Neural cell (in vitro differentiated cells): Measurements from ENCODE around the gene MRPL12. TPM values are rescaled to one million over a fixed set of nuclear protein-coding genes. Genes with fewer than 3 reads are reported as not detected.

Experiments used
- H2AFZ ChIP-seq: fragments of 200-600, 300-800 bp; sonication (generic), shearing (Covaris generic); 2 replicates; pipeline ENCODE4 v1.6.0; 2014; ENCODE audit warnings: low read depth, mild to moderate bottlenecking, antibody characterized with exemption, low read length, moderate library complexity
- H3F3A ChIP-seq: fragments of 200-600 bp; shearing (Covaris generic); 2 replicates; pipeline ENCODE4 v1.6.1; 2016; ENCODE audit warnings: mild to moderate bottlenecking, moderate library complexity, mixed read lengths, antibody characterized with exemption, low read length; ENCODE audit not compliant: insufficient read depth, poor library complexity, severe bottlenecking
- H3K27ac ChIP-seq: fragments of 200-600, 300-800 bp; sonication (generic), shearing (Covaris generic); 2 replicates; pipeline ENCODE4 v1.5.1; 2014; ENCODE audit warnings: mild to moderate bottlenecking, low read length, moderate library complexity
- H3K27me3 ChIP-seq: fragments of 300-800, 200-600 bp; sonication (generic), shearing (Covaris generic); 2 replicates; pipeline ENCODE4 v1.6.0; 2014; ENCODE audit warnings: mild to moderate bottlenecking, low read depth, low read length, moderate library complexity; ENCODE audit not compliant: insufficient read depth
- H3K36me3 ChIP-seq: fragments of 300-800, 200-600 bp; sonication (generic), shearing (Covaris generic); 2 replicates; pipeline ENCODE4 v1.5.1; 2014; ENCODE audit warnings: mild to moderate bottlenecking, antibody characterized with exemption, low read length, moderate library complexity; ENCODE audit not compliant: insufficient read depth
- H3K4me2 ChIP-seq: fragments of 300-800, 200-600 bp; sonication (generic), shearing (Covaris generic); 2 replicates; pipeline ENCODE4 v1.6.0; 2014; ENCODE audit warnings: mild to moderate bottlenecking, low read length
- H3K4me3 ChIP-seq: fragments of 300-800, 200-600 bp; sonication (generic), shearing (Covaris generic); 2 replicates; pipeline ENCODE4 v1.5.1; 2014; ENCODE audit warnings: mild to moderate bottlenecking, low read length, moderate library complexity
- H3K79me2 ChIP-seq: fragments of 200-600 bp; shearing (Covaris generic); replicated peaks from 2 replicates; pipeline ENCODE4 v1.6.0; 2014; ENCODE audit warnings: mild to moderate bottlenecking, low read length, moderate library complexity; ENCODE audit not compliant: insufficient read depth
- H3K9ac ChIP-seq: fragments of 300-800, 200-600 bp; sonication (generic), shearing (Covaris generic); 2 replicates; pipeline ENCODE4 v1.6.1; 2016; ENCODE audit warnings: mild to moderate bottlenecking, low read length, mixed read lengths
- H3K9me2 ChIP-seq: fragments of 200-600 bp; shearing (Covaris generic); 2 replicates; pipeline ENCODE4 v1.6.1; 2016; ENCODE audit warnings: mild to moderate bottlenecking, low read length, mixed read lengths; ENCODE audit not compliant: insufficient read depth
- H3K9me3 ChIP-seq: fragments of 200-600, 300-800 bp; sonication (generic), shearing (Covaris generic); 2 replicates; pipeline ENCODE4 v1.6.1; 2016; ENCODE audit warnings: mild to moderate bottlenecking, mixed run types, low read length, moderate library complexity, mixed read lengths
- H4K20me1 ChIP-seq: fragments of 200-600 bp; shearing (Covaris generic); 2 replicates; pipeline ENCODE4 v1.6.1; 2016; ENCODE audit warnings: mild to moderate bottlenecking, mixed run types; ENCODE audit not compliant: insufficient read depth
- EP300 ChIP-seq: fragments of 450-650 bp; conservative IDR thresholded peaks from 2 replicates; pipeline ENCODE4 v1.6.1; 2014; ENCODE audit warnings: antibody characterized with exemption, mild to moderate bottlenecking, moderate library complexity; ENCODE audit not compliant: poor library complexity, severe bottlenecking
- EZH2 ChIP-seq: fragments of 200-600, 300-800 bp; shearing (Covaris generic), sonication (generic); IDR thresholded peaks from 2 replicates; pipeline ENCODE4 v1.6.1; 2014; ENCODE audit warnings: antibody characterized with exemption, low read length, borderline replicate concordance, mild to moderate bottlenecking; ENCODE audit not compliant: insufficient read depth, poor library complexity, severe bottlenecking
- MXI1 ChIP-seq: fragments of 450-650 bp; conservative IDR thresholded peaks from 2 replicates; pipeline ENCODE4 v1.6.1; 2014; ENCODE audit warnings: antibody characterized with exemption, mild to moderate bottlenecking; ENCODE audit not compliant: poor library complexity, severe bottlenecking
- POLR2AphosphoS5 ChIP-seq: IDR thresholded peaks from 2 replicates; pipeline ENCODE4 v1.6.1; 2012
- RAD21 ChIP-seq: fragments of 450-650 bp; conservative IDR thresholded peaks from 2 replicates; pipeline ENCODE4 v1.6.1; 2014; ENCODE audit warnings: antibody characterized with exemption, mild to moderate bottlenecking, moderate library complexity
- SMC3 ChIP-seq: fragments of 450-650 bp; conservative IDR thresholded peaks from 2 replicates; pipeline ENCODE4 v1.6.1; 2014; ENCODE audit warnings: antibody characterized with exemption, mild to moderate bottlenecking, moderate library complexity; ENCODE audit not compliant: poor library complexity
- TAF1 ChIP-seq: IDR thresholded peaks from 2 replicates; pipeline ENCODE4 v1.6.1; 2012; ENCODE audit warnings: low read depth
- polyA plus RNA-seq: library from polyadenylated mRNA; depleted of rRNA; stranded (reverse); fragments of >200 nt; gene quantifications from 2 replicates; pipeline ENCODE4 v1.2.3, GENCODE V29; 2014
- TF ChIP-seq, protein P1 (sequence below): IDR thresholded peaks from 2 replicates; pipeline ENCODE4 v1.6.1; 2012; ENCODE audit warnings: borderline replicate concordance
- TF ChIP-seq, protein P2 (sequence below): fragments of 450-650 bp; IDR thresholded peaks from 2 replicates; pipeline ENCODE4 v1.5.1; 2014; ENCODE audit warnings: antibody characterized with exemption, mild to moderate bottlenecking, moderate library complexity; ENCODE audit not compliant: poor library complexity, severe bottlenecking

MRPL12 gene
- polyA plus RNA-seq, 1 donor from 2014 or later: 10.4 TPM

DNA sequence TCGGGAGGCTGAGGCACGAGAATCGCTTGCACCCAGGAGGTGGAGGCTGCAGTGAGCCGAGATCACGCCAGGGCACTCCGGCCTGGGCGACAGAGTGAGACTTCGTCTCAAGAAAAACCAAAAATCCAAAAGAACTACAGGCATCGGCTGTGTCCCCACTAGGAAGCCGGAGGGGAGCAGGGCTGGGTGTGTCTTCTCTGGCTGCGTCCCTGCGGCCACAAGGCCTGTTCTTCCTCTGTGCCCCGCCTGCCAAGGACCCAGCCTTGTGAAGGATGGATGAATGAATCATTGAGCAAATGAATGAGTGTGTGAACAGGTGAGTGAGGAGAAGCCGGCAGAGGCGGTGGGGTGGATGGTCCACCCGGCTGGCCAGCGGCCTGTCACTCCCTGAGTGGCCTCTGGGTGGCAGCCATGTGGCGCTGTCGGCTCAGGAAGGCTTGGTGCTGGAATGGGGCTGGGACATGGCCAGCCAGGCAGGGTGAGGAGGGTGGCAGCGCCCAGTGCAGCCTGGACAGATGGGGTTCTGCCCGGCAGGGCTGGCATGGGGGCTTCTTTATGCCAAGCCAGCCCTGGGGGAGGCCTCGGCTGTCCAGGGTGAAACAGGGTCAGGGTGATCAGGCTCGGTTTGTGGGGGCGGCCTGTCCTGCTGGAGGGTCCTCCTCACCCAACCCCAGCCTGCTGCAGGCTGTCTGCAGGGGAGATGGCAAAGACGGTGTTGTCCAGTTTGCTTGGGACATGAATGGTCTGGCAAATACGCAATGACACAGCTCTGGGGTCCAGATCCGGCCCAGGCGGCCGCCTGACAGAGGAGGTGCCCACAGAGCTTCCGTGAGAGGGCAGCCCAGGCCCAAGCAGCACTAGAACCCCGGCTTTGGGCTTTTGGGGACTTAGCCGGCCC is 30.6 kb downstream of the MRPL12 start:
- no peaks in the 10 kb centered on the region for H3F3A ChIP-seq
- H3K9me2 ChIP-seq: no peaks in the 10 kb centered on the region
- H3K9ac ChIP-seq: peak overlapping the region; percentile 7
- H3K27ac ChIP-seq: no peak overlapping the region
- H2AFZ ChIP-seq: no peak overlapping the region
- TF ChIP-seq POLR2AphosphoS5: no peak
- TF ChIP-seq SMC3: peak; percentile 80
- TF ChIP-seq, protein P1, sequence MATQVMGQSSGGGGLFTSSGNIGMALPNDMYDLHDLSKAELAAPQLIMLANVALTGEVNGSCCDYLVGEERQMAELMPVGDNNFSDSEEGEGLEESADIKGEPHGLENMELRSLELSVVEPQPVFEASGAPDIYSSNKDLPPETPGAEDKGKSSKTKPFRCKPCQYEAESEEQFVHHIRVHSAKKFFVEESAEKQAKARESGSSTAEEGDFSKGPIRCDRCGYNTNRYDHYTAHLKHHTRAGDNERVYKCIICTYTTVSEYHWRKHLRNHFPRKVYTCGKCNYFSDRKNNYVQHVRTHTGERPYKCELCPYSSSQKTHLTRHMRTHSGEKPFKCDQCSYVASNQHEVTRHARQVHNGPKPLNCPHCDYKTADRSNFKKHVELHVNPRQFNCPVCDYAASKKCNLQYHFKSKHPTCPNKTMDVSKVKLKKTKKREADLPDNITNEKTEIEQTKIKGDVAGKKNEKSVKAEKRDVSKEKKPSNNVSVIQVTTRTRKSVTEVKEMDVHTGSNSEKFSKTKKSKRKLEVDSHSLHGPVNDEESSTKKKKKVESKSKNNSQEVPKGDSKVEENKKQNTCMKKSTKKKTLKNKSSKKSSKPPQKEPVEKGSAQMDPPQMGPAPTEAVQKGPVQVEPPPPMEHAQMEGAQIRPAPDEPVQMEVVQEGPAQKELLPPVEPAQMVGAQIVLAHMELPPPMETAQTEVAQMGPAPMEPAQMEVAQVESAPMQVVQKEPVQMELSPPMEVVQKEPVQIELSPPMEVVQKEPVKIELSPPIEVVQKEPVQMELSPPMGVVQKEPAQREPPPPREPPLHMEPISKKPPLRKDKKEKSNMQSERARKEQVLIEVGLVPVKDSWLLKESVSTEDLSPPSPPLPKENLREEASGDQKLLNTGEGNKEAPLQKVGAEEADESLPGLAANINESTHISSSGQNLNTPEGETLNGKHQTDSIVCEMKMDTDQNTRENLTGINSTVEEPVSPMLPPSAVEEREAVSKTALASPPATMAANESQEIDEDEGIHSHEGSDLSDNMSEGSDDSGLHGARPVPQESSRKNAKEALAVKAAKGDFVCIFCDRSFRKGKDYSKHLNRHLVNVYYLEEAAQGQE: no peak
- TF ChIP-seq, protein P2, sequence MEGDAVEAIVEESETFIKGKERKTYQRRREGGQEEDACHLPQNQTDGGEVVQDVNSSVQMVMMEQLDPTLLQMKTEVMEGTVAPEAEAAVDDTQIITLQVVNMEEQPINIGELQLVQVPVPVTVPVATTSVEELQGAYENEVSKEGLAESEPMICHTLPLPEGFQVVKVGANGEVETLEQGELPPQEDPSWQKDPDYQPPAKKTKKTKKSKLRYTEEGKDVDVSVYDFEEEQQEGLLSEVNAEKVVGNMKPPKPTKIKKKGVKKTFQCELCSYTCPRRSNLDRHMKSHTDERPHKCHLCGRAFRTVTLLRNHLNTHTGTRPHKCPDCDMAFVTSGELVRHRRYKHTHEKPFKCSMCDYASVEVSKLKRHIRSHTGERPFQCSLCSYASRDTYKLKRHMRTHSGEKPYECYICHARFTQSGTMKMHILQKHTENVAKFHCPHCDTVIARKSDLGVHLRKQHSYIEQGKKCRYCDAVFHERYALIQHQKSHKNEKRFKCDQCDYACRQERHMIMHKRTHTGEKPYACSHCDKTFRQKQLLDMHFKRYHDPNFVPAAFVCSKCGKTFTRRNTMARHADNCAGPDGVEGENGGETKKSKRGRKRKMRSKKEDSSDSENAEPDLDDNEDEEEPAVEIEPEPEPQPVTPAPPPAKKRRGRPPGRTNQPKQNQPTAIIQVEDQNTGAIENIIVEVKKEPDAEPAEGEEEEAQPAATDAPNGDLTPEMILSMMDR: peak; percentile 90
- no peak for TF ChIP-seq EZH2
- TF ChIP-seq MXI1: peak; percentile 33
- peak; percentile 86 for TF ChIP-seq RAD21
- no peaks in the 10 kb centered on the region for H4K20me1 ChIP-seq
- H3K4me2 ChIP-seq: no peak overlapping the region
- H3K9me3 ChIP-seq: no peaks in the 10 kb centered on the region
- H3K4me3 ChIP-seq: no peak overlapping the region
- no peaks in the 10 kb centered on the region for H3K79me2 ChIP-seq
- no peaks in the 10 kb centered on the region for H3K36me3 ChIP-seq
- H3K27me3 ChIP-seq: no peaks in the 10 kb centered on the region

DNA sequence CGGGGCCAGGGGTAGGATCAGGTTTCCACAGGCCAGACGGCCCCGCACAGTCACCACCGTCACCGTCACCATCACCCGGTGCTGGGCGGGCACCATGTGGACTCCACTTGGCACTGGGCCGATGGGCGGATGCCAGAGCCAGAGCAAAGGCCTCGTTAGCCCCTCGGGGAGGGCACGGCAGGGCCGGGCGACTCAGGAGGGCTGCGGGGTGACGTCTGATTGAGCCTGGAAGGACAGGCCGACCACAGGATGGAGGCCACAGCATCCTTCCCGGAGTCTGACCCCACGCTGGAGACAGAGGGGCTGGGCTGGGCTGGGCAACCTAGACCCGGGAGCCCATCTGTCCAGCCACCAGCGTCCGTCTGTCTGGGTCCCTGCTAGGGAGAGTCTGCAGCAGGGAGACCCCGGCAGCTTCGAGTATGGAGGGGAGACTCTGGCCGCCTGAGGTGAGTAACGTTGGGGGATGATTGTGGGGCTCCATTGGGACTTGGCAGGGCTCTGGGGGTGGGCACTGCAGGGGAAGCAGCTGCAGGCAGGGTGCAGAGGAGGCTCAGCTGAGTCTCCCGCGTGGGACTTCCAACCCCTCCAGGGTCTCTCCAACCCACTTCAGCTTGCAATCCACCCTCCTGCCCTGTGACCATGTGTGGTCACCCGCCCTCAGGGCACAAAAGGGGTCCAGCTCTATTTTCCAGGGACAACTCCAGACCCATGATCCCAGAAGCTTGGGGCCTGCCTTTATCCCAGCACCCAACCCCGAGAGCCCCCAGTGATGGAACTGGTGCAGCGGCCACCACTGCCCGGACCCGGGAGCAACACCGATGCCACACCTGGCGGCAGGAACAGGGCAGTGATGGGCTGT is 31.5 kb downstream of the MRPL12 start:
- Histone ChIP-seq H3K4me3 (no peak overlapping the region), H3K27me3 (no peaks in the 10 kb centered on the region), H2AFZ (no peak overlapping the region), H4K20me1 (no peaks in the 10 kb centered on the region), H3K79me2 (no peaks in the 10 kb centered on the region), H3K36me3 (no peaks in the 10 kb centered on the region), H3F3A (no peaks in the 10 kb centered on the region), H3K4me2 (no peak overlapping the region), H3K27ac (no peak overlapping the region), H3K9me2 (no peaks in the 10 kb centered on the region), H3K9me3 (no peaks in the 10 kb centered on the region), H3K9ac (no peak overlapping the region)
- TF ChIP-seq, protein P2: no peak
- TF ChIP-seq RAD21 (no peak), SMC3 (no peak), MXI1 (no peak), TAF1 (no peak), EP300 (no peak), EZH2 (no peak), POLR2AphosphoS5 (no peak)
- TF ChIP-seq, protein P1: no peak
